Measurements from ENCODE around the gene ZC3HAV1L. TPM values are rescaled to one million over a fixed set of nuclear protein-coding genes. Genes with fewer than 3 reads are reported as not detected.

Gene ZC3HAV1L
- total RNA-seq, 1 donor = 21.2 TPM

DNA sequence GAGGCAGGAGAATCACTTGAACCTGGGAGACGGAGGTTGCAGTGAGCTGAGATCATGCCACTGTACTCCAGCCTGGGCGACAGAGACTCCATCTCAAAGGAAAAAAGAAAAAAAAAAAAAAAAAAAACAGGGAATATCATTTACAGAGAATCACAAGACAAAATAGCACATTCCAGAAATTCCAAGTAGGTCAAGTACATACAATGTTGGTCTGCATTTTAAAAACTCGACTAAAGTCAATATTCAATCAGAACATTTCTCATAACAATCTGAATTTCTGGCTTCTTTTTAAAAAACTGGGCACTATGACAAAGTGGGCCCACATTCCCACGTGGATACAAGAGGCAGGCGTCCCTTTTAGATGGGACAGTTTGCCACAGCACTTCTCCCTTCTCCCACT lies 12.8 kb downstream of the ZC3HAV1L start:
- no peak overlapping the region for H3K4me3 ChIP-seq (ENCODE audit: low read depth, low read length)
- TF ChIP-seq, protein P1, sequence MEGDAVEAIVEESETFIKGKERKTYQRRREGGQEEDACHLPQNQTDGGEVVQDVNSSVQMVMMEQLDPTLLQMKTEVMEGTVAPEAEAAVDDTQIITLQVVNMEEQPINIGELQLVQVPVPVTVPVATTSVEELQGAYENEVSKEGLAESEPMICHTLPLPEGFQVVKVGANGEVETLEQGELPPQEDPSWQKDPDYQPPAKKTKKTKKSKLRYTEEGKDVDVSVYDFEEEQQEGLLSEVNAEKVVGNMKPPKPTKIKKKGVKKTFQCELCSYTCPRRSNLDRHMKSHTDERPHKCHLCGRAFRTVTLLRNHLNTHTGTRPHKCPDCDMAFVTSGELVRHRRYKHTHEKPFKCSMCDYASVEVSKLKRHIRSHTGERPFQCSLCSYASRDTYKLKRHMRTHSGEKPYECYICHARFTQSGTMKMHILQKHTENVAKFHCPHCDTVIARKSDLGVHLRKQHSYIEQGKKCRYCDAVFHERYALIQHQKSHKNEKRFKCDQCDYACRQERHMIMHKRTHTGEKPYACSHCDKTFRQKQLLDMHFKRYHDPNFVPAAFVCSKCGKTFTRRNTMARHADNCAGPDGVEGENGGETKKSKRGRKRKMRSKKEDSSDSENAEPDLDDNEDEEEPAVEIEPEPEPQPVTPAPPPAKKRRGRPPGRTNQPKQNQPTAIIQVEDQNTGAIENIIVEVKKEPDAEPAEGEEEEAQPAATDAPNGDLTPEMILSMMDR (IDR thresholded peaks at IDR 0.05; ENCODE audit: insufficient read depth, low read depth, low read length) = no peak
- DNase-seq (ENCODE audit: low read depth) = no peak

DNA sequence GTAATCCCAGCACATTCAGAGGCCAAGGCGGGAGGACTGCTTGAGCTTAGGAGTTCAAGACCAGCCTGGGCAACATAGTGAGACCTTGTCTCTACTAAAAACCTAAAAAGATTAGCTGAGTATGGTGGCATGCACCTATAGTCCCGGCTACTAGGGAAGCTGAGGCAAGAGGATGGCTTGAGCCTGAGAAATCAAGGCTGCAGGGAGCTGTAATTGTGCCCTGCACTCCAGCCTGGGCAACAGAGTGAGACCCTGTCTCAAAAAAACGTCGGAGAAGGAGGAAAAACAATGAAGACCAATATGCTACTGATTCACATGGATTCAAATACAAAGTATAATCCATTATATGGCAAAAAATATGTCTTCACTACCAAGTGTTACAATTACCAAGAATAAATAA lies 13.6 kb downstream of the ZC3HAV1L start:
- no peak for DNase-seq (ENCODE audit: low read depth)
- no peak overlapping the region for H3K4me3 ChIP-seq (ENCODE audit: low read depth, low read length)
- TF ChIP-seq, protein P1 (IDR thresholded peaks at IDR 0.05; ENCODE audit: insufficient read depth, low read depth, low read length) = no peak

DNA sequence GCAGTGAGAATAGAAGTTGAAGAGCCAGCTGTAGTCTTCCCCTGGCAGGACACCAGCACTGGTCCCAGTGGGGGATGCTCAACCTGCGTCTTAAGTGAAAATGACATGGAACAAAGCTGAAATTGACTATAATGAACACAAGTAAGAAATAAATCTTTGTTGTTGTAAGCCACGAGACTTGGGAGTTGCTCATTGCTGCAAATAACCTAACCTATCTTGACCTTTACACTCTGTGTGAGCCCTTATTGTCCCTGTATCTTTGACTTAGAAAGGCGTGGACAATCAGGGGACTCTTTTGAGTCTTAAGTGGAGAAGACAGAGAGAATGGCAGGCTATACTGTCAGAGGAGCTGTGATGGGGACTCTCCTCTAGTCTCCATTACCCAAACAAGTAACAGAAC lies 16.9 kb downstream of the ZC3HAV1L start:
- no peak overlapping the region for H3K4me3 ChIP-seq (ENCODE audit: low read depth, low read length)
- DNase-seq (ENCODE audit: low read depth) = no peak
- TF ChIP-seq, protein P1 (IDR thresholded peaks at IDR 0.05; ENCODE audit: insufficient read depth, low read depth, low read length) = no peak

DNA sequence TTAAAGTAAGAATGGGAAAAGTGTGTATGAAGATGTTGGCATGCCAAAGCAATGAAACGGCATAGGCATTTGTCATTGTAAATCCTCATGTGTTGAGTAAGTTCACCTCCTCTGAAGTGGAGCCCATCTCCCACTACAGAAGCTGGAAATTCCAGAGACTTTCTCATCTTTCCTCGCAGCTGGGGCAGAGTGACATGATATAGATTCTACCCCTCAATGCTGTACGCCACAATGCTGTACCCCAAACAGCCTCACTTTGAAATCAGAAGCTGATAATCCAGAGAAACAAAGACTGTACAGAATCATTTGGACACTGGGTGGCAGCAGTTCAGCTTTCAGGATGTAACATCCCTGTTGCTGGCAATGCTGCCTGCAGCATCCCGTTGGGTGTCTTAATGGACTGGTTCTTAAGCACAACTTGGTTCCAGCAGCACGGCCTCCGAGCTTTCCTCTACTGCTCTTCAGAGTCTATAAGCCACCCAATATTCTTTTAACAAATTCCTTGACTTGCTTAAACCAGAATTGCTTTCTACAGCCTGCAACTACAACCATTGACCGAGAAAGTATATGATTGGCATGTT lies 18.8 kb downstream of the ZC3HAV1L start:
- TF ChIP-seq, protein P1 (IDR thresholded peaks at IDR 0.05; ENCODE audit: insufficient read depth, low read depth, low read length) = peak; percentile 76
- no peak overlapping the region for H3K4me3 ChIP-seq (ENCODE audit: low read depth, low read length)
- peak; percentile 68 for DNase-seq (ENCODE audit: low read depth)

DNA sequence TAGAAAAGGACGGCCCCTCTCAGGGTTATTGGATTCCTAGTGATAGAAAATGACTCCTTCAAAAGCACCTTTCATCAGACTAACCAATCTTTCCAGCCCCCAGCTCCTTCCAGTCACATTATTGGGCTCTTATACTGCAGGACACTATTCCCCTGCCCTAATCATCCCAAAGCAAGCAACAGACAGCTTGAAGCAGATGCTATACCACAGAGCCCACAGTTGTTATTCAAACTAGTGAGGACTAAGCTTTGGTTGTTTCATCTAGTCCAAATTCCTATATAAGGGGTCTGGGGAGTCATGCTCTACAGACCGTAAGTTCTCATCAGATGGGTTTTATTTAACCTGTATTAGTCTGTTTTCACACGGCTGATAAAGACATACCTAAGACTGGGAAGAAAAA lies 24.5 kb downstream of the ZC3HAV1L start:
- H3K4me3 ChIP-seq (ENCODE audit: low read depth, low read length) = no peak overlapping the region
- TF ChIP-seq, protein P1 (IDR thresholded peaks at IDR 0.05; ENCODE audit: insufficient read depth, low read depth, low read length) = no peak
- no peak for DNase-seq (ENCODE audit: low read depth)

DNA sequence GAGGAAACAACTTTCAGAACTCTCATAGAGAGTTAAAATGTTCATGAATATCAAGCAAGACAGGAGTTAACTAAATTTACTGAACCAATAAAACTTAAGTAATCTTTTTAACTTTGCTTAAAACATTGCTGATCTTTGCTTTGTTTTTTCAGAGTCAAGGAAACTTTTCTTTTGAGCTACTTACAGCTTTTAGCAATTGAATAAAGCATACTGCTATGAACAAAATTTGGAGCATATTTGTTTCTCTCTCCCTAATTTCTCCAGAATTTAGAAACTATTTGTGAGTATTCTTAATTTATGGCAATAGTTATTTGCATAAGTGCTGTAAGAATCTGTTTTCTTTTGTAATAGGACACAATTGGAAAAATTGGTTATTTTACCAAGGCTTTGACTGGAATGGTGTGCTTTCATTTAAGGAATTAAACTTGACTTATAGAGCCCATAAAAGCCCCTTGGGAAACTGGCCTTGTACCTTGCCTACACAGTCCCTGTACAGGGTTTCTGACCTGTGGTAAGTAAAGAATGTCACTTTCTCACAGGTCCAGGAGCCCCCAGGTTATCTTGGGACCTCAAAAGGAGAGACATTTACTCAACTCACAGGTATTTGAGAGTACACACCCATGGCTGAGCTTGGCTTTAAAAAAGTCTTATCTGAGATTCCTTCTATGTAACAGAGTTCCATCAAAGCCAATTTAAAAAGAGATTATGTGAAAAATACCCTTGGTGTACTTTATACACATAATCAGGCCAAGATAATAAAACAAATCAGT lies 31.3 kb downstream of the ZC3HAV1L start:
- no peak overlapping the region for H3K4me3 ChIP-seq (ENCODE audit: low read depth, low read length)
- TF ChIP-seq, protein P1 (IDR thresholded peaks at IDR 0.05; ENCODE audit: insufficient read depth, low read depth, low read length) = no peak
- no peak for DNase-seq (ENCODE audit: low read depth)

All from fibroblast of villous mesenchyme (primary cell).